SU-DHL-6 (cell line): ENCODE measurements around the gene BTN2A1.

Source experiments
- H2AFZ ChIP-seq: fragments of 200-600 bp; sonication (generic); 2 replicates; pipeline ENCODE4 v1.6.1; 2014; ENCODE audit warnings: low read depth, mild to moderate bottlenecking, moderate library complexity, mixed read lengths, antibody characterized with exemption, low read length; ENCODE audit not compliant: severe bottlenecking
- H3F3A ChIP-seq: fragments of 200-600 bp; shearing (Covaris generic); 2 replicates; pipeline ENCODE4 v1.6.0; 2016; ENCODE audit warnings: antibody characterized with exemption, mild to moderate bottlenecking; ENCODE audit not compliant: insufficient read depth
- H3K27ac ChIP-seq: fragments of 200-600 bp; sonication (generic); 2 replicates; pipeline ENCODE4 v1.5.1; 2016; ENCODE audit warnings: low read depth, mild to moderate bottlenecking, low read length, moderate library complexity, mixed read lengths
- H3K27me3 ChIP-seq: fragments of 200-600 bp; sonication (generic), shearing (Covaris generic); 2 replicates; pipeline ENCODE4 v1.6.0; 2014; ENCODE audit warnings: mild to moderate bottlenecking, low read length
- H3K36me3 ChIP-seq: fragments of 200-600 bp; sonication (generic); 2 replicates; pipeline ENCODE4 v1.6.1; 2014; ENCODE audit warnings: mild to moderate bottlenecking, low read length, mixed read lengths
- H3K4me2 ChIP-seq: fragments of 300-600, 200-600 bp; shearing (Covaris generic), sonication (generic); 2 replicates; pipeline ENCODE4 v1.6.0; 2014; ENCODE audit warnings: low read length, low read depth, mild to moderate bottlenecking; ENCODE audit not compliant: poor library complexity, severe bottlenecking
- H3K4me3 ChIP-seq: fragments of 200-600 bp; sonication (generic); 2 replicates; pipeline ENCODE4 v1.5.1; 2014; ENCODE audit warnings: antibody characterized with exemption, low read length, mild to moderate bottlenecking, mixed read lengths; ENCODE audit not compliant: insufficient read depth, poor library complexity, severe bottlenecking
- H3K79me2 ChIP-seq: fragments of 200-600 bp; sonication (generic); 2 replicates; pipeline ENCODE4 v1.6.1; 2014; ENCODE audit warnings: mild to moderate bottlenecking, low read length, moderate library complexity; ENCODE audit not compliant: insufficient read depth
- H3K9ac ChIP-seq: fragments of 200-600 bp; sonication (generic); 2 replicates; pipeline ENCODE4 v1.7.0; 2014; ENCODE audit warnings: mild to moderate bottlenecking, low read length
- H3K9me2 ChIP-seq: fragments of 200-600 bp; sonication (generic); replicated peaks from 2 replicates; pipeline ENCODE4 v1.6.1; 2014; ENCODE audit warnings: low read length; ENCODE audit not compliant: insufficient read depth
- H3K9me3 ChIP-seq: fragments of 200-600 bp; sonication (generic); 2 replicates; pipeline ENCODE4 v1.6.1; 2014; ENCODE audit warnings: low read length, mixed read lengths; ENCODE audit not compliant: insufficient read depth
- H4K20me1 ChIP-seq: fragments of 200-600 bp; sonication (generic); 2 replicates; pipeline ENCODE4 v1.6.1; 2014; ENCODE audit warnings: low read depth, mild to moderate bottlenecking, antibody characterized with exemption, low read length, moderate library complexity, mixed read lengths
- EZH2phosphoT487 ChIP-seq: fragments of 200-600 bp; sonication (generic), shearing (Covaris generic); conservative IDR thresholded peaks from 2 replicates; pipeline ENCODE4 v1.6.1; 2018; ENCODE audit warnings: mild to moderate bottlenecking, antibody characterized with exemption, low read length, moderate library complexity, mixed read lengths
- TF ChIP-seq, protein P1 (sequence below): fragments of 200-600 bp; sonication (generic); IDR thresholded peaks from one replicate; pipeline ENCODE4 v1.5.1; 2017; ENCODE audit warnings: antibody characterized with exemption, mild to moderate bottlenecking, low read length, moderate library complexity; ENCODE audit not compliant: insufficient read depth, poor library complexity, severe bottlenecking

The BTN2A1 gene

DNA sequence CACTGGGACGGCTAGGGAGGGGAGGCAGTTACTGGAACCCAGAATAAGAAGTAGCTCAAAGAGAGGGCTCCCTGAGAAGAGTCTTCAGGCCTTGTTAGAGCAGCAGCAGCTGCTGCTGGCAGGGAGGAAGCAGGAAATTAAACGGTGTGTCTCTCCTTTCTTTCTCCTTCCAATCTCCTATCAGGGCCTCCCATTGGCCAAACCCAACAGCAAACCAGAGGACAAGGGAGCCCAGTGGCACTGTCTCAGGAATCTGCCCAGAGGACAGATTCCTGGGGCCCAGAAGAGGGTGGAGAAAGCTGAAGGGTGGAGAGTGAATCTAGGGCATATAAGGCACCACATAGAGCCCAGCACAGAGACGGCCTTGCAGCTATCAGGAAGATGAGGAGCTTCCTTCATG is 45.5 kb upstream of the BTN2A1 start:
- no peak overlapping the region for H3K4me2 ChIP-seq

DNA sequence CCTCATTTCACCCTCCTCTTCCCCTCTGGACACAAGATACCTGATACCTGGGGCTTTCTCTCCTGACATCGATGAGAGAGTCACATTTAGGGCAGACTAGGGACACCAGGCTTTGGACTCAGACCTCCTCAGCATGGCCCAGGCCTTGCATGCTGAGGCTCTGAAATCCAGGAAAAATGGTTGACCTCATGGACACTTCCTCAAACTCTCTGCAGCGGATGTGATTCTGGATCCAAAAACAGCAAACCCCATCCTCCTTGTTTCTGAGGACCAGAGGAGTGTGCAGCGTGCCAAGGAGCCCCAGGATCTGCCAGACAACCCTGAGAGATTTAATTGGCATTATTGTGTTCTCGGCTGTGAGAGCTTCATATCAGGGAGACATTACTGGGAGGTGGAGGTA is 44.8 kb upstream of the BTN2A1 start:
- no peaks in the 10 kb centered on the region for H3K27me3 ChIP-seq

More for the DNA sequence above, 45.5 kb upstream of the BTN2A1 start:
- H3K36me3 ChIP-seq: no peaks in the 10 kb centered on the region
- no peaks in the 10 kb centered on the region for H3K9me2 ChIP-seq
- TF ChIP-seq, protein P1, sequence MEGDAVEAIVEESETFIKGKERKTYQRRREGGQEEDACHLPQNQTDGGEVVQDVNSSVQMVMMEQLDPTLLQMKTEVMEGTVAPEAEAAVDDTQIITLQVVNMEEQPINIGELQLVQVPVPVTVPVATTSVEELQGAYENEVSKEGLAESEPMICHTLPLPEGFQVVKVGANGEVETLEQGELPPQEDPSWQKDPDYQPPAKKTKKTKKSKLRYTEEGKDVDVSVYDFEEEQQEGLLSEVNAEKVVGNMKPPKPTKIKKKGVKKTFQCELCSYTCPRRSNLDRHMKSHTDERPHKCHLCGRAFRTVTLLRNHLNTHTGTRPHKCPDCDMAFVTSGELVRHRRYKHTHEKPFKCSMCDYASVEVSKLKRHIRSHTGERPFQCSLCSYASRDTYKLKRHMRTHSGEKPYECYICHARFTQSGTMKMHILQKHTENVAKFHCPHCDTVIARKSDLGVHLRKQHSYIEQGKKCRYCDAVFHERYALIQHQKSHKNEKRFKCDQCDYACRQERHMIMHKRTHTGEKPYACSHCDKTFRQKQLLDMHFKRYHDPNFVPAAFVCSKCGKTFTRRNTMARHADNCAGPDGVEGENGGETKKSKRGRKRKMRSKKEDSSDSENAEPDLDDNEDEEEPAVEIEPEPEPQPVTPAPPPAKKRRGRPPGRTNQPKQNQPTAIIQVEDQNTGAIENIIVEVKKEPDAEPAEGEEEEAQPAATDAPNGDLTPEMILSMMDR: no peak
- no peak overlapping the region for H2AFZ ChIP-seq
- no peak overlapping the region for H3K4me3 ChIP-seq
- no peaks in the 10 kb centered on the region for H3F3A ChIP-seq
- H4K20me1 ChIP-seq: no peaks in the 10 kb centered on the region
- H3K27ac ChIP-seq: no peak overlapping the region
- no peaks in the 10 kb centered on the region; the same call in 1 of the 2 replicates for H3K9me3 ChIP-seq
- no peaks in the 10 kb centered on the region for H3K79me2 ChIP-seq
- H3K9ac ChIP-seq: no peak overlapping the region
- no peaks in the 10 kb centered on the region for H3K27me3 ChIP-seq

DNA sequence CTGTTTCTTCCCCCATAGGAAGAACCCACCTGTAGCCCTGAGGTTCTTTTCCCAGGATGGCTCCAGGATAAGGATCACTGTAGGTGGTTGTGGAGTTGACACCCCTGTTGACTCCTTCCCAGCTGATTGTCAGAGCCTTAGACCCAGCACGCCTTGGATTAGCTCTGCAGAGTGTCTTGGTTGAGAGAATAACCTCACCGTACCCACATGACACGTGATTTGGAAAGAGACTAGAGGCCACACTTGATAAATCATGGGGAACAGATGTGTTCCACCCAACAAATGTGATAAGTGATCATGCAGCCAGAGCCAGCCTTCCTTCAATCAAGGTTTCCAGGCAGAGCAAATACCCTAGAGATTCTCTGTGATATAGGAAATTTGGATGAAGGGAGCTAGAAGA is 43.5 kb upstream of the BTN2A1 start:
- no peak overlapping the region for H3K27ac ChIP-seq
- H3K79me2 ChIP-seq: no peaks in the 10 kb centered on the region
- H3K4me2 ChIP-seq: no peak overlapping the region
- no peaks in the 10 kb centered on the region for H3K9me2 ChIP-seq
- no peak overlapping the region for H3K4me3 ChIP-seq
- no peak overlapping the region for H2AFZ ChIP-seq
- H4K20me1 ChIP-seq: no peaks in the 10 kb centered on the region
- no peak overlapping the region for H3K9ac ChIP-seq
- H3K9me3 ChIP-seq: peaks cover 12% of the 10 kb centered on the region; the same call in 1 of the 2 replicates
- no peaks in the 10 kb centered on the region for H3K36me3 ChIP-seq
- no peaks in the 10 kb centered on the region for H3K27me3 ChIP-seq
- TF ChIP-seq, protein P1: no peak
- TF ChIP-seq EZH2phosphoT487: no peak
- no peaks in the 10 kb centered on the region for H3F3A ChIP-seq

More for the DNA sequence above, 44.8 kb upstream of the BTN2A1 start:
- no peak overlapping the region for H3K4me2 ChIP-seq
- no peak overlapping the region for H3K4me3 ChIP-seq
- no peak overlapping the region for H3K9ac ChIP-seq
- H3K27ac ChIP-seq: no peak overlapping the region
- no peaks in the 10 kb centered on the region for H3K79me2 ChIP-seq
- H3K9me2 ChIP-seq: no peaks in the 10 kb centered on the region
- H3F3A ChIP-seq: no peaks in the 10 kb centered on the region
- no peaks in the 10 kb centered on the region for H4K20me1 ChIP-seq
- H3K36me3 ChIP-seq: no peaks in the 10 kb centered on the region
- TF ChIP-seq, protein P1: no peak
- TF ChIP-seq EZH2phosphoT487: no peak
- H3K9me3 ChIP-seq: peaks cover 5% of the 10 kb centered on the region; the same call in 1 of the 2 replicates
- no peak overlapping the region for H2AFZ ChIP-seq
